CD4-positive, alpha-beta T cell treated with Interferon alpha-2 for 1 hour (primary cell): ENCODE data around the gene EIF4E2.
"Not testable (repeated sequence)": the region's sequence is repeated elsewhere in the genome, so short reads cannot be mapped to it uniquely, and the experiment has no call there.

Source experiments
- DNase-seq, 2 donors: peaks; one replicate each; pipeline ENCODE4 v3.0.0-alpha.2; 2020 to 2022

Gene EIF4E2

GRCh38 chr2:232522623-232523401 lies 27.7 kb upstream of the EIF4E2 start:
- DNase-seq, result no peak

- no peak for DNase-seq
These were observed 27.1 kb upstream of the EIF4E2 start for GRCh38 chr2:232523402-232523681.

GRCh38 chr2:232523682-232524597 lies 26.5 kb upstream of the EIF4E2 start:
- no peak for DNase-seq

- no peak for DNase-seq
These were observed 25.7 kb upstream of the EIF4E2 start for GRCh38 chr2:232524771-232525170.

GRCh38 chr2:232525199-232525598 lies 25.3 kb upstream of the EIF4E2 start:
- no peak for DNase-seq

GRCh38 chr2:232525791-232526371 lies 24.6 kb upstream of the EIF4E2 start, which contains the start of gene CHRND:
TSS of gene CHRND (plus strand) at chr2:232526160. CDS start at chr2:232526216, 56 bp downstream.
- no peak for DNase-seq

- DNase-seq, result no peak
These were observed 24.0 kb upstream of the EIF4E2 start for GRCh38 chr2:232526372-232526941.

- no peak for DNase-seq
These were observed 22.5 kb upstream of the EIF4E2 start for GRCh38 chr2:232527905-232528470.

- no peak for DNase-seq
These were observed 21.6 kb upstream of the EIF4E2 start for GRCh38 chr2:232528746-232529460.

- DNase-seq, result no peak
These were observed 20.5 kb upstream of the EIF4E2 start for GRCh38 chr2:232529806-232530547.

- no peak for DNase-seq
These were observed 19.7 kb upstream of the EIF4E2 start for GRCh38 chr2:232530626-232531260.

GRCh38 chr2:232532419-232532818 lies 18.1 kb upstream of the EIF4E2 start:
- no peak for DNase-seq

- DNase-seq, result not testable (repeated sequence)
These were observed 17.7 kb upstream of the EIF4E2 start for GRCh38 chr2:232532821-232533220.

- no peak for DNase-seq
These were observed 16.4 kb upstream of the EIF4E2 start for GRCh38 chr2:232533944-232534710.

GRCh38 chr2:232534940-232535651 lies 15.4 kb upstream of the EIF4E2 start:
- no peak for DNase-seq

GRCh38 chr2:232535761-232536530 lies 14.5 kb upstream of the EIF4E2 start:
- no peak for DNase-seq

- DNase-seq, result no peak
These were observed 13.4 kb upstream of the EIF4E2 start for GRCh38 chr2:232537079-232537478.

GRCh38 chr2:232537499-232537898 lies 13.0 kb upstream of the EIF4E2 start:
- DNase-seq, result no peak

GRCh38 chr2:232538671-232539070 lies 11.8 kb upstream of the EIF4E2 start:
- DNase-seq, result no peak
